Measurements from ENCODE around the gene SEMA4C. TPM values are rescaled to one million over a fixed set of nuclear protein-coding genes. Genes with fewer than 3 reads are reported as not detected.

SEMA4C gene
- total RNA-seq, 4 donors from 2014 or later: 58.7 to 66.6 (median 62.8) TPM

- ATAC-seq: no peak
- TF ChIP-seq EP300 (IDR thresholded peaks at IDR 0.05) (no peak), POLR2AphosphoS5 (IDR thresholded peaks at IDR 0.05) (no peak), POLR2A (IDR thresholded peaks at IDR 0.05) (no peak)
- TF ChIP-seq, protein P1, sequence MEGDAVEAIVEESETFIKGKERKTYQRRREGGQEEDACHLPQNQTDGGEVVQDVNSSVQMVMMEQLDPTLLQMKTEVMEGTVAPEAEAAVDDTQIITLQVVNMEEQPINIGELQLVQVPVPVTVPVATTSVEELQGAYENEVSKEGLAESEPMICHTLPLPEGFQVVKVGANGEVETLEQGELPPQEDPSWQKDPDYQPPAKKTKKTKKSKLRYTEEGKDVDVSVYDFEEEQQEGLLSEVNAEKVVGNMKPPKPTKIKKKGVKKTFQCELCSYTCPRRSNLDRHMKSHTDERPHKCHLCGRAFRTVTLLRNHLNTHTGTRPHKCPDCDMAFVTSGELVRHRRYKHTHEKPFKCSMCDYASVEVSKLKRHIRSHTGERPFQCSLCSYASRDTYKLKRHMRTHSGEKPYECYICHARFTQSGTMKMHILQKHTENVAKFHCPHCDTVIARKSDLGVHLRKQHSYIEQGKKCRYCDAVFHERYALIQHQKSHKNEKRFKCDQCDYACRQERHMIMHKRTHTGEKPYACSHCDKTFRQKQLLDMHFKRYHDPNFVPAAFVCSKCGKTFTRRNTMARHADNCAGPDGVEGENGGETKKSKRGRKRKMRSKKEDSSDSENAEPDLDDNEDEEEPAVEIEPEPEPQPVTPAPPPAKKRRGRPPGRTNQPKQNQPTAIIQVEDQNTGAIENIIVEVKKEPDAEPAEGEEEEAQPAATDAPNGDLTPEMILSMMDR (IDR thresholded peaks at IDR 0.05): no peak
- Histone ChIP-seq H3K36me3 (peaks cover 0 to 100% of the 10 kb centered on the region in 2 donors), H3K27ac (no peak overlapping the region), H3K4me3 (no peak overlapping the region), H3K9me3 (no peaks in the 10 kb centered on the region), H3K27me3 (no peaks in the 10 kb centered on the region), H3K4me1 (peaks cover 0 to 15% (median 5%) of the 10 kb centered on the region in 3 donors)
- 50 to 67% methylated on average over 1 to 2 of the region's 5 CpGs for WGBS, 2 donors (ENCODE audit: low coverage in 1 of 2)
Measured at GRCh38 chr2:96830044-96830562, 39.8 kb downstream of the SEMA4C start.

- 94 to 97% methylated on average over 7 to 12 of the region's 13 CpGs for WGBS, 2 donors (ENCODE audit: low coverage in 1 of 2)
- H3K9me3 ChIP-seq: no peaks in the 10 kb centered on the region
- no peak for ATAC-seq
- H3K27ac ChIP-seq: no peak overlapping the region
- TF ChIP-seq, protein P1 (IDR thresholded peaks at IDR 0.05): no peak
- no peak for TF ChIP-seq POLR2AphosphoS5 (IDR thresholded peaks at IDR 0.05)
- TF ChIP-seq EP300 (IDR thresholded peaks at IDR 0.05): no peak
- no peak for TF ChIP-seq POLR2A (IDR thresholded peaks at IDR 0.05)
- peaks cover 0 to 97% of the 10 kb centered on the region in 2 donors for H3K36me3 ChIP-seq
- no peaks in the 10 kb centered on the region for H3K27me3 ChIP-seq
- no peak overlapping the region for H3K4me3 ChIP-seq
- peaks cover 0 to 27% (median 5%) of the 10 kb centered on the region in 3 donors for H3K4me1 ChIP-seq
Measured at GRCh38 chr2:96828874-96829273, 41.0 kb downstream of the SEMA4C start.

- peaks cover 0 to 30% (median 8%) of the 10 kb centered on the region in 3 donors for H3K4me1 ChIP-seq
- H3K9me3 ChIP-seq: no peaks in the 10 kb centered on the region
- WGBS, 2 donors (ENCODE audit: low coverage in 1 of 2): 87% methylated on average over 6 of the region's 14 CpGs; no CpG with 5 or more reads in 1 of the 2 donors
- TF ChIP-seq POLR2A (IDR thresholded peaks at IDR 0.05) (no peak), POLR2AphosphoS5 (IDR thresholded peaks at IDR 0.05) (no peak), EP300 (IDR thresholded peaks at IDR 0.05) (no peak)
- TF ChIP-seq, protein P1 (IDR thresholded peaks at IDR 0.05): no peak
- H3K36me3 ChIP-seq: peaks cover 0 to 95% of the 10 kb centered on the region in 2 donors
- H3K27ac ChIP-seq: no peak overlapping the region
- ATAC-seq: no peak
- no peak overlapping the region for H3K4me3 ChIP-seq
- H3K27me3 ChIP-seq: no peaks in the 10 kb centered on the region
Measured at GRCh38 chr2:96828436-96828835, 41.4 kb downstream of the SEMA4C start.

GRCh38 chr2:96826546-96827278 is 43.2 kb downstream of the SEMA4C start:
- Histone ChIP-seq H3K27ac (no peak overlapping the region), H3K9me3 (no peaks in the 10 kb centered on the region), H3K36me3 (peaks cover 0 to 92% of the 10 kb centered on the region in 2 donors), H3K4me1 (peaks cover 0 to 34% (median 13%) of the 10 kb centered on the region in 3 donors), H3K27me3 (no peaks in the 10 kb centered on the region), H3K4me3 (no peak overlapping the region)
- no peak for ATAC-seq
- WGBS, 2 donors (ENCODE audit: low coverage in 1 of 2): 80 to 85% methylated on average over 4 to 10 of the region's 22 CpGs
- TF ChIP-seq, protein P1 (IDR thresholded peaks at IDR 0.05): no peak

DNA sequence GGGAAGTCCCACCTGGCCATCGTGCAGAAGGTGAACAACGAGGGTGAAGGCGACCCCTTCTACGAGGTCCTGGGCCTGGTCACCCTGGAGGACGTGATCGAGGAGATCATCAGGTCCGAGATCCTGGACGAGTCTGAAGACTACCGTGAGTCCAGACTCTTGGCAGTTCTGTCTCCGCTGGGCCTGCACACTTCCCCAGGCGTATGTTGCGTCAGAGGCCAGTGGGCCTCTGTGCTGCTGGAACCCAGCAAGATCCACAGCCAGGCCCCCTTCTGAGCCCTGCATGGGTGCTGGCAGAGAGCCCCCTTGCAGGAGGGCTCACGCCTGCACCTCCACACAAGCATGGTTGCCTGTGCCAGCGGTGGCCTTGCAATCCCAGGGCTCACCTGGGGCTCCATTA is 44.8 kb downstream of the SEMA4C start:
- H3K4me1 ChIP-seq: peaks cover 0 to 51% (median 17%) of the 10 kb centered on the region in 3 donors
- H3K27ac ChIP-seq: peak overlapping the region in 2 of 4 donors; percentile 44 to 64
- WGBS, 2 donors (ENCODE audit: low coverage in 1 of 2): 100% methylated on average over 1 of the region's 14 CpGs
- H3K4me3 ChIP-seq: no peak overlapping the region
- no peaks in the 10 kb centered on the region for H3K9me3 ChIP-seq
- TF ChIP-seq POLR2AphosphoS5 (IDR thresholded peaks at IDR 0.05): no peak
- TF ChIP-seq, protein P1 (IDR thresholded peaks at IDR 0.05): no peak
- TF ChIP-seq EP300 (IDR thresholded peaks at IDR 0.05): no peak
- TF ChIP-seq POLR2A (IDR thresholded peaks at IDR 0.05): no peak
- peaks cover 0 to 75% of the 10 kb centered on the region in 2 donors for H3K36me3 ChIP-seq
- no peak for ATAC-seq
- no peaks in the 10 kb centered on the region for H3K27me3 ChIP-seq

All from gastroesophageal sphincter (tissue), 4 donors.